Measurements from ENCODE around the gene ID4. TPM values are rescaled to one million over a fixed set of nuclear protein-coding genes. Genes with fewer than 3 reads are reported as not detected.

Gene ID4
- total RNA-seq, 1 donor from 2014 or later, result 6.3 TPM

GRCh38 chr6:19855536-19855935 is 18.4 kb downstream of the ID4 start:
- Mint-ChIP-seq H3K4me1 (ENCODE audit: low read depth, unreplicated experiment) (peaks cover 15% of the 10 kb centered on the region), H3K27me3 (ENCODE audit: unreplicated experiment) (peaks cover 7% of the 10 kb centered on the region), H3K36me3 (ENCODE audit: unreplicated experiment) (peaks cover 4% of the 10 kb centered on the region), H3K27ac (ENCODE audit: unreplicated experiment) (no peak overlapping the region), H3K9me3 (ENCODE audit: unreplicated experiment) (peaks cover 2% of the 10 kb centered on the region), H3K4me3 (ENCODE audit: unreplicated experiment) (no peak overlapping the region)
- DNase-seq, result no peak
- TF ChIP-seq CTCF (IDR thresholded peaks at IDR 0.05; ENCODE audit: partially characterized antibody, unreplicated experiment), result no peak

- Mint-ChIP-seq H3K4me3 (ENCODE audit: unreplicated experiment) (no peak overlapping the region), H3K9me3 (ENCODE audit: unreplicated experiment) (peaks cover 2% of the 10 kb centered on the region), H3K4me1 (ENCODE audit: low read depth, unreplicated experiment) (peaks cover 17% of the 10 kb centered on the region), H3K27ac (ENCODE audit: unreplicated experiment) (peak overlapping the region; percentile 59), H3K27me3 (ENCODE audit: unreplicated experiment) (peaks cover 7% of the 10 kb centered on the region), H3K36me3 (ENCODE audit: unreplicated experiment) (peaks cover 4% of the 10 kb centered on the region)
- no peak for TF ChIP-seq CTCF (IDR thresholded peaks at IDR 0.05; ENCODE audit: partially characterized antibody, unreplicated experiment)
- no peak for DNase-seq
Measured at GRCh38 chr6:19857139-19857538, 20.0 kb downstream of the ID4 start.

- H3K27me3 Mint-ChIP-seq (ENCODE audit: unreplicated experiment), result peaks cover 7% of the 10 kb centered on the region
- peak overlapping the region; percentile 59 for H3K27ac Mint-ChIP-seq (ENCODE audit: unreplicated experiment)
Measured at GRCh38 chr6:19857703-19858102, 20.5 kb downstream of the ID4 start.

GRCh38 chr6:19860235-19860877 is 23.2 kb downstream of the ID4 start:
- Mint-ChIP-seq H3K36me3 (ENCODE audit: unreplicated experiment) (no peaks in the 10 kb centered on the region), H3K4me3 (ENCODE audit: unreplicated experiment) (no peak overlapping the region), H3K27ac (ENCODE audit: unreplicated experiment) (no peak overlapping the region), H3K27me3 (ENCODE audit: unreplicated experiment) (peaks cover 5% of the 10 kb centered on the region), H3K4me1 (ENCODE audit: low read depth, unreplicated experiment) (peaks cover 19% of the 10 kb centered on the region), H3K9me3 (ENCODE audit: unreplicated experiment) (peaks cover 2% of the 10 kb centered on the region)
- TF ChIP-seq CTCF (IDR thresholded peaks at IDR 0.05; ENCODE audit: partially characterized antibody, unreplicated experiment), result no peak
- DNase-seq, result no peak

More at GRCh38 chr6:19857703-19858102, 20.5 kb downstream of the ID4 start:
- Mint-ChIP-seq H3K4me1 (ENCODE audit: low read depth, unreplicated experiment) (peaks cover 17% of the 10 kb centered on the region), H3K9me3 (ENCODE audit: unreplicated experiment) (peaks cover 2% of the 10 kb centered on the region), H3K4me3 (ENCODE audit: unreplicated experiment) (peak overlapping the region; percentile 51), H3K36me3 (ENCODE audit: unreplicated experiment) (peaks cover 4% of the 10 kb centered on the region)
- DNase-seq, result no peak
- TF ChIP-seq CTCF (IDR thresholded peaks at IDR 0.05; ENCODE audit: partially characterized antibody, unreplicated experiment), result no peak

GRCh38 chr6:19864285-19864684 is 27.1 kb downstream of the ID4 start:
- H3K27ac Mint-ChIP-seq (ENCODE audit: unreplicated experiment), result no peak overlapping the region
- H3K36me3 Mint-ChIP-seq (ENCODE audit: unreplicated experiment), result no peaks in the 10 kb centered on the region
- H3K9me3 Mint-ChIP-seq (ENCODE audit: unreplicated experiment), result no peaks in the 10 kb centered on the region
- DNase-seq, result no peak
- H3K4me1 Mint-ChIP-seq (ENCODE audit: low read depth, unreplicated experiment), result peaks cover 17% of the 10 kb centered on the region
- H3K4me3 Mint-ChIP-seq (ENCODE audit: unreplicated experiment), result no peak overlapping the region
- no peaks in the 10 kb centered on the region for H3K27me3 Mint-ChIP-seq (ENCODE audit: unreplicated experiment)
- TF ChIP-seq CTCF (IDR thresholded peaks at IDR 0.05; ENCODE audit: partially characterized antibody, unreplicated experiment), result no peak

Measured in glutamatergic neuron (in vitro differentiated cells).